Neural progenitor cell (in vitro differentiated cells): ENCODE results near the gene PTTG2. TPM values are rescaled to one million over a fixed set of nuclear protein-coding genes. Genes with fewer than 3 reads are reported as not detected.

Experiments used
- DNase-seq: peaks from one replicate; pipeline ENCODE4 v3.0.0-alpha.2; 2016; ENCODE audit warnings: low spot score
- H2AFZ ChIP-seq: fragments of 200-600 bp; sonication (generic); replicated peaks from 2 replicates; pipeline ENCODE4 v1.6.1; 2016; ENCODE audit warnings: antibody characterized with exemption
- H3F3A ChIP-seq: fragments of 200-600 bp; sonication (generic); 2 replicates; pipeline ENCODE4 v1.6.1; 2016; ENCODE audit warnings: antibody characterized with exemption, low read depth
- H3K27ac ChIP-seq: fragments of 200-600 bp; sonication (generic); 2 replicates; pipeline ENCODE4 v1.5.1; 2016; ENCODE audit warnings: mild to moderate bottlenecking
- H3K27me3 ChIP-seq: fragments of 200-600 bp; sonication (generic); 2 replicates; pipeline ENCODE4 v1.6.1; 2016; ENCODE audit warnings: mild to moderate bottlenecking, moderate library complexity
- H3K36me3 ChIP-seq: fragments of 200-600 bp; sonication (generic); 2 replicates; pipeline ENCODE4 v1.5.1; 2016
- H3K4me1 ChIP-seq: fragments of 200-600 bp; sonication (generic); 2 replicates; pipeline ENCODE4 v1.6.1; 2016; ENCODE audit warnings: mixed run types
- H3K4me2 ChIP-seq: fragments of 200-600 bp; sonication (generic); 2 replicates; pipeline ENCODE4 v1.6.1; 2016
- H3K4me3 ChIP-seq: fragments of 200-600 bp; sonication (generic); 2 replicates; pipeline ENCODE4 v1.5.1; 2016
- H3K79me2 ChIP-seq: fragments of 200-600 bp; sonication (generic); 2 replicates; pipeline ENCODE4 v1.6.1; 2016; ENCODE audit warnings: low read depth
- H3K9ac ChIP-seq: fragments of 200-600 bp; sonication (generic); 2 replicates; pipeline ENCODE4 v1.6.1; 2016
- H3K9me3 ChIP-seq: fragments of 200-600 bp; sonication (generic); 2 replicates; pipeline ENCODE4 v1.5.1; 2016; ENCODE audit warnings: low read depth
- H4K20me1 ChIP-seq: fragments of 200-600 bp; sonication (generic); 2 replicates; pipeline ENCODE4 v1.6.1; 2016; ENCODE audit warnings: low read depth
- H3K27ac Mint-ChIP-seq: 3 replicates; pipeline ENCODE4 v1.8.0; 2021; ENCODE audit warnings: mixed read lengths
- H3K27me3 Mint-ChIP-seq: 2 replicates; pipeline ENCODE4 v1.8.0; 2022; ENCODE audit warnings: low read depth, mild to moderate bottlenecking, inconsistent platforms, moderate library complexity, mixed read lengths; ENCODE audit not compliant: insufficient read depth
- H3K36me3 Mint-ChIP-seq: 3 replicates; pipeline ENCODE4 v1.8.0; 2021; ENCODE audit warnings: mixed read lengths
- H3K4me1 Mint-ChIP-seq: 3 replicates; pipeline ENCODE4 v1.8.0; 2021; ENCODE audit warnings: mixed read lengths
- H3K4me3 Mint-ChIP-seq: 3 replicates; pipeline ENCODE4 v1.8.0; 2021; ENCODE audit warnings: mild to moderate bottlenecking, moderate library complexity, mixed read lengths
- H3K9me3 Mint-ChIP-seq: 3 replicates; pipeline ENCODE4 v1.8.0; 2020; ENCODE audit warnings: mixed read lengths
- CTCF ChIP-seq: fragments of 200-600 bp; sonication (generic); IDR thresholded peaks from 2 replicates; pipeline ENCODE4 v1.5.1; 2017; ENCODE audit warnings: antibody characterized with exemption, mild to moderate bottlenecking
- EZH2 ChIP-seq: fragments of 200-600 bp; sonication (generic); IDR thresholded peaks from 2 replicates; pipeline ENCODE4 v1.6.1; 2017; ENCODE audit warnings: antibody characterized with exemption, mild to moderate bottlenecking, moderate library complexity
- EZH2phosphoT487 ChIP-seq: fragments of 200-600 bp; sonication (generic); IDR thresholded peaks from 2 replicates; pipeline ENCODE4 v1.6.1; 2017; ENCODE audit warnings: antibody characterized with exemption
- total RNA-seq: library from RNA; depleted of rRNA; stranded (reverse); fragments of >200 nt; gene quantifications from 2 replicates; pipeline ENCODE4 v1.2.3, GENCODE V29; 2015; ENCODE audit warnings: low replicate concordance

Gene PTTG2
- total RNA-seq, 1 donor from 2014 or later, result not detected

- H3K4me2 ChIP-seq, result no peak overlapping the region
- no peak overlapping the region for H3K27ac ChIP-seq
These were observed 30.6 kb downstream of the PTTG2 start for GRCh38 chr4:37990731-37991245.

GRCh38 chr4:37991623-37992410, 31.6 kb downstream of the PTTG2 start:
- no peak overlapping the region for H3K4me3 ChIP-seq
- Mint-ChIP-seq H3K27ac (no peak overlapping the region), H3K9me3 (no peaks in the 10 kb centered on the region), H3K4me1 (peaks cover 27% of the 10 kb centered on the region), H3K4me3 (no peak overlapping the region), H3K27me3 (no peaks in the 10 kb centered on the region), H3K36me3 (no peaks in the 10 kb centered on the region)
- peaks cover 64% of the 10 kb centered on the region for H3K79me2 ChIP-seq
- H3K9me3 ChIP-seq, result no peaks in the 10 kb centered on the region
- TF ChIP-seq CTCF (no peak), EZH2 (no peak), EZH2phosphoT487 (no peak)
- no peaks in the 10 kb centered on the region for H3K36me3 ChIP-seq
- no peaks in the 10 kb centered on the region for H3K27me3 ChIP-seq
- no peak overlapping the region for H3K4me2 ChIP-seq
- peaks cover 34% of the 10 kb centered on the region for H3K4me1 ChIP-seq
- no peak overlapping the region for H3K27ac ChIP-seq
- peaks cover 80% of the 10 kb centered on the region for H4K20me1 ChIP-seq
- H3K9ac ChIP-seq, result no peak overlapping the region
- no peak overlapping the region for H2AFZ ChIP-seq
- H3F3A ChIP-seq, result peaks cover 16% of the 10 kb centered on the region
- no peak for DNase-seq

More at GRCh38 chr4:37990731-37991245, 30.6 kb downstream of the PTTG2 start:
- no peaks in the 10 kb centered on the region for H3K9me3 Mint-ChIP-seq
- H3K9ac ChIP-seq, result no peak overlapping the region
- no peaks in the 10 kb centered on the region for H3K9me3 ChIP-seq
- peaks cover 27% of the 10 kb centered on the region for H3K4me1 Mint-ChIP-seq
- no peaks in the 10 kb centered on the region for H3K36me3 ChIP-seq
- no peak overlapping the region for H3K27ac Mint-ChIP-seq
- peaks cover 2% of the 10 kb centered on the region for H3K27me3 Mint-ChIP-seq
- TF ChIP-seq EZH2phosphoT487 (no peak), EZH2 (no peak), CTCF (no peak)
- peaks cover 31% of the 10 kb centered on the region for H3K4me1 ChIP-seq
- H3K4me3 ChIP-seq, result no peak overlapping the region
- peaks cover 16% of the 10 kb centered on the region for H3F3A ChIP-seq
- H3K27me3 ChIP-seq, result no peaks in the 10 kb centered on the region
- no peaks in the 10 kb centered on the region for H3K36me3 Mint-ChIP-seq
- DNase-seq, result no peak
- peaks cover 64% of the 10 kb centered on the region for H3K79me2 ChIP-seq
- H4K20me1 ChIP-seq, result peaks cover 75% of the 10 kb centered on the region
- H3K4me3 Mint-ChIP-seq, result no peak overlapping the region
- no peak overlapping the region for H2AFZ ChIP-seq

- TF ChIP-seq EZH2 (no peak), CTCF (no peak), EZH2phosphoT487 (no peak)
- peaks cover 2% of the 10 kb centered on the region for H3K27me3 Mint-ChIP-seq
- Histone ChIP-seq H3K9me3 (no peaks in the 10 kb centered on the region), H3K27ac (no peak overlapping the region), H2AFZ (no peak overlapping the region), H3K4me2 (no peak overlapping the region), H3K79me2 (peaks cover 66% of the 10 kb centered on the region), H3K4me1 (peaks cover 39% of the 10 kb centered on the region), H3K36me3 (no peaks in the 10 kb centered on the region), H3K4me3 (no peak overlapping the region), H3K27me3 (no peaks in the 10 kb centered on the region), H4K20me1 (peaks cover 80% of the 10 kb centered on the region), H3F3A (peaks cover 16% of the 10 kb centered on the region), H3K9ac (no peak overlapping the region)
- DNase-seq, result no peak
- H3K36me3 Mint-ChIP-seq, result no peaks in the 10 kb centered on the region
- H3K9me3 Mint-ChIP-seq, result no peaks in the 10 kb centered on the region
- H3K27ac Mint-ChIP-seq, result no peak overlapping the region
- no peak overlapping the region for H3K4me3 Mint-ChIP-seq
- peaks cover 24% of the 10 kb centered on the region for H3K4me1 Mint-ChIP-seq
These were observed 33.6 kb downstream of the PTTG2 start for GRCh38 chr4:37993806-37994205.
